HepG2 (cell line): ENCODE measurements around the gene MICOS13. TPM values are rescaled to one million over a fixed set of nuclear protein-coding genes. Genes with fewer than 3 reads are reported as not detected.

ENCODE experiments used
- ETS1 ChIP-seq: sonication (generic); formaldehyde crosslinking; IDR thresholded peaks from 2 replicates; pipeline ENCODE4 v1.4.0; 2020; ENCODE audit warnings: missing genetic modification reagents
- HNRNPK ChIP-seq: fragments of 200-400 bp; formaldehyde crosslinking; IDR thresholded peaks from 2 replicates; pipeline ENCODE4 v1.6.1; 2018; ENCODE audit warnings: low read length, low read depth, moderate library complexity, mild to moderate bottlenecking; ENCODE audit not compliant: poor library complexity, severe bottlenecking
- KDM1A ChIP-seq: IDR thresholded peaks from 2 replicates; pipeline ENCODE4 v1.6.1; 2016; ENCODE audit warnings: missing compliant biosample characterization
- KLF12 ChIP-seq: sonication (generic); formaldehyde crosslinking; IDR thresholded peaks from 2 replicates; pipeline ENCODE4 v1.4.0; 2020; ENCODE audit warnings: missing genetic modification reagents, borderline replicate concordance
- NFE2L2 ChIP-seq: fragments of 150-350 bp; IDR thresholded peaks from 2 replicates; pipeline ENCODE4 v1.6.1; 2014; ENCODE audit warnings: low read length
- NPAS2 ChIP-seq: sonication (generic); formaldehyde crosslinking; IDR thresholded peaks from 2 replicates; pipeline ENCODE4 v1.8.0; 2022; ENCODE audit warnings: mild to moderate bottlenecking, missing genetic modification reagents, borderline replicate concordance
- PBX3 ChIP-seq: sonication (generic); formaldehyde crosslinking; IDR thresholded peaks from 2 replicates; pipeline ENCODE4 v1.8.1; 2023; ENCODE audit warnings: missing genetic modification reagents, inconsistent platforms, borderline replicate concordance
- POLR2AphosphoS2 ChIP-seq: IDR thresholded peaks from 2 replicates; pipeline ENCODE4 v1.6.1; 2011; ENCODE audit warnings: low read depth, low read length, improper control_type of control experiment
- SIX4 ChIP-seq: sonication (generic); formaldehyde crosslinking; IDR thresholded peaks from 2 replicates; pipeline ENCODE4 v1.4.0; 2020; ENCODE audit warnings: missing genetic modification reagents
- TSC22D2 ChIP-seq: sonication (generic); formaldehyde crosslinking; IDR thresholded peaks from 2 replicates; pipeline ENCODE4 v1.5.1; 2020; ENCODE audit warnings: missing genetic modification reagents, mild to moderate bottlenecking, borderline replicate concordance
- ZNF138 ChIP-seq: sonication (generic); formaldehyde crosslinking; IDR thresholded peaks from 2 replicates; pipeline ENCODE4 v1.5.0; 2020; ENCODE audit warnings: mild to moderate bottlenecking, low read depth, missing genetic modification reagents
- ZNF24 ChIP-seq: fragments of 450-650 bp; IDR thresholded peaks from 2 replicates; pipeline ENCODE4 v1.6.1; 2017; ENCODE audit warnings: antibody characterized with exemption, mild to moderate bottlenecking
- ZNF83 ChIP-seq: sonication (generic); formaldehyde crosslinking; IDR thresholded peaks from 2 replicates; pipeline ENCODE4 v1.4.0; 2020; ENCODE audit warnings: missing genetic modification reagents, mild to moderate bottlenecking, borderline replicate concordance
- polyA plus RNA-seq, 8 experiments: library from polyadenylated mRNA; depleted of rRNA in 3 of 8; stranded (reverse) in 7 of 8; unstranded in 1 of 8; fragments of >200 nt; fragmentation: Illumina TruSeq in 4 of 8; extraction: Trizol in 4 of 8; gene quantifications; 2 replicates each; pipeline versions ENCODE4 v1.2.1 to v1.2.3, GENCODE V29; 2011 to 2016; ENCODE audit warnings: low read depth in 4 of 8, missing spikeins in 1 of 8, mixed read lengths in 1 of 8; ENCODE audit not compliant: insufficient read depth in 1 of 8
- total RNA-seq, 5 experiments: library from RNA; depleted of rRNA; stranded (reverse); fragments of >200 nt; fragmentation: Illumina TruSeq; extraction: Trizol; gene quantifications; 2 replicates each; pipeline ENCODE4 v1.2.3, GENCODE V29; 2016; ENCODE audit warnings: low read depth in 1 of 5
- TF ChIP-seq, protein P1 (sequence below): sonication (generic); formaldehyde crosslinking; IDR thresholded peaks from 2 replicates; pipeline ENCODE4 v1.4.0; 2020; ENCODE audit warnings: missing genetic modification reagents, borderline replicate concordance
- TF ChIP-seq, protein P2 (sequence below): sonication (generic); formaldehyde crosslinking; IDR thresholded peaks from 2 replicates; pipeline ENCODE4 v1.4.0; 2020; ENCODE audit warnings: missing genetic modification reagents, borderline replicate concordance
- TF ChIP-seq, protein P3 (sequence below): sonication (generic); formaldehyde crosslinking; IDR thresholded peaks from 2 replicates; pipeline ENCODE4 v1.4.0; 2020; ENCODE audit warnings: mild to moderate bottlenecking, missing genetic modification reagents

Gene MICOS13
- total and polyA plus RNA-seq, 2 of the 13 experiments (the other 11 are each of a cell fraction or from before 2014, with no cell fraction given): 28.8 to 35.4 TPM

DNA sequence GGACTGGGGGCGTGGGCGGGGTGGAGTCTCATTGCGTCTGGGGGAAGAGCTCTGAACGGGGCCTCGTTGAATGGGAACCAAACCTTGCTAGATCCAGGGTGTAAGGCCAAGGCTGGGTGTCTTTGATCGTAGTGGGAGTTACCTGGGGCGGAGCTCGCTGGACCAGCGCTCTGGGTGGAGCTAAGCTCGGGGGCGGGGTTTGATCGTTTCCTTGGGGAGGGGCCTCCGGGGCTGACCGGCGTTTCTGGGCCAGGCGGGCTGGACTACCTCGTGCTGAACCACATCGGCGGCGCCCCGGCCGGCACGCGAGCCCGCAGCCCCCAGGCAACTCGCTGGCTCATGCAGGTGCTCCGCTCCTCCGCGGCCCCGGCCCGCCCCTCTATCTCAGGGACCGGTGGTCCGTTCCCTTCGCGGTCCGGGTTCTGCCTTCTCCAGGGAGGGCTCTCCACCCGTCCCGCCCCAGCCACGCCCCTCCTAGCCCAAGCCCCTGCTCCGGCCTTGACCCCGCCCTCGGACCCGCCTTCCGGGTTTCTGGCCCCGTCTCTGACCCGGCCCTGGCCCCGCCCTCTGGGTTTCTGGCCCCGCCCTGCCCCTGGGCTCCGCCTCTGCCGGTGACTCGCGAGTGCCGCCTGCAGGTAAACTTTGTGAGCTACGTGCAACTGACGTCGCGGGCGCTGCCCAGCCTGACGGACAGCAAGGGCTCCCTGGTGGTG is 6.5 kb upstream of the MICOS13 start (continued):
- TF ChIP-seq, protein P1, sequence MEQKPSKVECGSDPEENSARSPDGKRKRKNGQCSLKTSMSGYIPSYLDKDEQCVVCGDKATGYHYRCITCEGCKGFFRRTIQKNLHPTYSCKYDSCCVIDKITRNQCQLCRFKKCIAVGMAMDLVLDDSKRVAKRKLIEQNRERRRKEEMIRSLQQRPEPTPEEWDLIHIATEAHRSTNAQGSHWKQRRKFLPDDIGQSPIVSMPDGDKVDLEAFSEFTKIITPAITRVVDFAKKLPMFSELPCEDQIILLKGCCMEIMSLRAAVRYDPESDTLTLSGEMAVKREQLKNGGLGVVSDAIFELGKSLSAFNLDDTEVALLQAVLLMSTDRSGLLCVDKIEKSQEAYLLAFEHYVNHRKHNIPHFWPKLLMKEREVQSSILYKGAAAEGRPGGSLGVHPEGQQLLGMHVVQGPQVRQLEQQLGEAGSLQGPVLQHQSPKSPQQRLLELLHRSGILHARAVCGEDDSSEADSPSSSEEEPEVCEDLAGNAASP (CRISPR knock-in tag): 0 out of 2 replicates have a peak, but pooled peaks have one; percentile 18
- TF ChIP-seq HNRNPK: peak; percentile 55
- TF ChIP-seq, protein P2, sequence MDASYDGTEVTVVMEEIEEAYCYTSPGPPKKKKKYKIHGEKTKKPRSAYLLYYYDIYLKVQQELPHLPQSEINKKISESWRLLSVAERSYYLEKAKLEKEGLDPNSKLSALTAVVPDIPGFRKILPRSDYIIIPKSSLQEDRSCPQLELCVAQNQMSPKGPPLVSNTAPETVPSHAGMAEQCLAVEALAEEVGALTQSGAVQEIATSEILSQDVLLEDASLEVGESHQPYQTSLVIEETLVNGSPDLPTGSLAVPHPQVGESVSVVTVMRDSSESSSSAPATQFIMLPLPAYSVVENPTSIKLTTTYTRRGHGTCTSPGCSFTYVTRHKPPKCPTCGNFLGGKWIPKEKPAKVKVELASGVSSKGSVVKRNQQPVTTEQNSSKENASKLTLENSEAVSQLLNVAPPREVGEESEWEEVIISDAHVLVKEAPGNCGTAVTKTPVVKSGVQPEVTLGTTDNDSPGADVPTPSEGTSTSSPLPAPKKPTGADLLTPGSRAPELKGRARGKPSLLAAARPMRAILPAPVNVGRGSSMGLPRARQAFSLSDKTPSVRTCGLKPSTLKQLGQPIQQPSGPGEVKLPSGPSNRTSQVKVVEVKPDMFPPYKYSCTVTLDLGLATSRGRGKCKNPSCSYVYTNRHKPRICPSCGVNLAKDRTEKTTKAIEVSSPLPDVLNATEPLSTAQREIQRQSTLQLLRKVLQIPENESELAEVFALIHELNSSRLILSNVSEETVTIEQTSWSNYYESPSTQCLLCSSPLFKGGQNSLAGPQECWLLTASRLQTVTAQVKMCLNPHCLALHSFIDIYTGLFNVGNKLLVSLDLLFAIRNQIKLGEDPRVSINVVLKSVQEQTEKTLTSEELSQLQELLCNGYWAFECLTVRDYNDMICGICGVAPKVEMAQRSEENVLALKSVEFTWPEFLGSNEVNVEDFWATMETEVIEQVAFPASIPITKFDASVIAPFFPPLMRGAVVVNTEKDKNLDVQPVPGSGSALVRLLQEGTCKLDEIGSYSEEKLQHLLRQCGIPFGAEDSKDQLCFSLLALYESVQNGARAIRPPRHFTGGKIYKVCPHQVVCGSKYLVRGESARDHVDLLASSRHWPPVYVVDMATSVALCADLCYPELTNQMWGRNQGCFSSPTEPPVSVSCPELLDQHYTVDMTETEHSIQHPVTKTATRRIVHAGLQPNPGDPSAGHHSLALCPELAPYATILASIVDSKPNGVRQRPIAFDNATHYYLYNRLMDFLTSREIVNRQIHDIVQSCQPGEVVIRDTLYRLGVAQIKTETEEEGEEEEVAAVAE (CRISPR knock-in tag): no peak; the same call in 1 of the 2 replicates
- no peak for TF ChIP-seq ZNF24
- TF ChIP-seq, protein P3, sequence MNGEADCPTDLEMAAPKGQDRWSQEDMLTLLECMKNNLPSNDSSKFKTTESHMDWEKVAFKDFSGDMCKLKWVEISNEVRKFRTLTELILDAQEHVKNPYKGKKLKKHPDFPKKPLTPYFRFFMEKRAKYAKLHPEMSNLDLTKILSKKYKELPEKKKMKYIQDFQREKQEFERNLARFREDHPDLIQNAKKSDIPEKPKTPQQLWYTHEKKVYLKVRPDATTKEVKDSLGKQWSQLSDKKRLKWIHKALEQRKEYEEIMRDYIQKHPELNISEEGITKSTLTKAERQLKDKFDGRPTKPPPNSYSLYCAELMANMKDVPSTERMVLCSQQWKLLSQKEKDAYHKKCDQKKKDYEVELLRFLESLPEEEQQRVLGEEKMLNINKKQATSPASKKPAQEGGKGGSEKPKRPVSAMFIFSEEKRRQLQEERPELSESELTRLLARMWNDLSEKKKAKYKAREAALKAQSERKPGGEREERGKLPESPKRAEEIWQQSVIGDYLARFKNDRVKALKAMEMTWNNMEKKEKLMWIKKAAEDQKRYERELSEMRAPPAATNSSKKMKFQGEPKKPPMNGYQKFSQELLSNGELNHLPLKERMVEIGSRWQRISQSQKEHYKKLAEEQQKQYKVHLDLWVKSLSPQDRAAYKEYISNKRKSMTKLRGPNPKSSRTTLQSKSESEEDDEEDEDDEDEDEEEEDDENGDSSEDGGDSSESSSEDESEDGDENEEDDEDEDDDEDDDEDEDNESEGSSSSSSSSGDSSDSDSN: no peak
- no peak for TF ChIP-seq POLR2AphosphoS2
- TF ChIP-seq TSC22D2 (CRISPR knock-in tag): no peak
- no peak for TF ChIP-seq PBX3 (CRISPR knock-in tag)
- TF ChIP-seq ETS1 (CRISPR knock-in tag): no peak
- TF ChIP-seq ZNF138 (CRISPR knock-in tag): 0 out of 2 replicates have a peak, but pooled peaks have one; percentile 36
- no peak for TF ChIP-seq ZNF83 (CRISPR knock-in tag)
- TF ChIP-seq SIX4 (CRISPR knock-in tag): no peak
- no peak for TF ChIP-seq NFE2L2
- no peak for TF ChIP-seq KDM1A (CRISPR knock-in tag)
- no peak for TF ChIP-seq NPAS2 (CRISPR knock-in tag)
- TF ChIP-seq KLF12 (CRISPR knock-in tag): 0 out of 2 replicates have a peak, but pooled peaks have one; percentile 10
